GM12878 (cell line): Measurements from ENCODE around the gene EXOC3L4. TPM values are rescaled to one million over a fixed set of nuclear protein-coding genes. Genes with fewer than 3 reads are reported as not detected.

Source experiments
- ATAC-seq: fragments of 200-7000 bp; cut with Tn5 transposase; 3 replicates; pipeline ENCODE4 v1.9.1; 2020; ENCODE audit warnings: mild to moderate bottlenecking, moderate library complexity
- BruUV-seq: library from RNA; stranded (reverse); fragments of 400-500 nt; replicated peaks from 2 replicates; lab custom pipeline; 2021; lab: Mats Ljungman, UMichigan
- CTCF ChIA-PET: fragments of 300-600 bp; sonication (Branson Sonifier 250); formaldehyde crosslinking; extraction: SDS; loops from one replicate; lab custom pipeline; 2021; ENCODE audit warnings: inconsistent platforms; lab: Yijun Ruan, JAX
- POLR2A ChIA-PET: fragments of 350-600 bp; formaldehyde crosslinking; extraction: SDS; loops from one replicate; lab custom pipeline; 2021; ENCODE audit warnings: inconsistent platforms; lab: Charles Lee
- RAD21 ChIA-PET: fragments of 300-600 bp; sonication (Branson Sonifier 250); formaldehyde crosslinking; loops from one replicate; lab custom pipeline; 2023; ENCODE audit warnings: antibody characterized with exemption; ENCODE audit not compliant: unreplicated experiment; lab: Charles Lee
- SMC1A ChIA-PET: fragments of 300-600 bp; sonication (Branson Sonifier 250); formaldehyde crosslinking; loops from one replicate; lab custom pipeline; 2023; ENCODE audit not compliant: unreplicated experiment, uncharacterized antibody; lab: Charles Lee
- DNase-seq: peaks from one replicate; pipeline ENCODE4 v3.0.0-alpha.2; 2011; ENCODE audit warnings: low read depth, low spot score
- FAIRE-seq: peaks from 3 replicates; lab custom pipeline; 2011; peaks lifted over from hg19 to GRCh38; lab: Jason Lieb, UNC
- H2AFZ ChIP-seq: 2 replicates; pipeline ENCODE4 v1.6.0; 2011; ENCODE audit warnings: low read depth, low read length, control low read depth; ENCODE audit not compliant: control insufficient read depth
- H3K27ac ChIP-seq: 2 replicates; pipeline ENCODE4 v1.5.1; 2011; ENCODE audit warnings: control low read depth; ENCODE audit not compliant: control insufficient read depth, insufficient read depth
- H3K27me3 ChIP-seq, 2 experiments: replicated peaks in 1 of 2; 2 replicates each; pipeline versions ENCODE4 v1.6.0 to v1.6.1; 2011; ENCODE audit warnings: low read length in 1 of 2; ENCODE audit not compliant: control insufficient read depth in 2 of 2, insufficient read depth in 2 of 2
- H3K36me3 ChIP-seq, 2 experiments: 2 replicates each; pipeline ENCODE4 v1.5.1; 2011; ENCODE audit warnings: low read length in 1 of 2; ENCODE audit not compliant: control insufficient read depth in 2 of 2, insufficient read depth in 2 of 2
- H3K4me1 ChIP-seq: 2 replicates; pipeline ENCODE4 v1.6.1; 2011; ENCODE audit warnings: mild to moderate bottlenecking, low read length, moderate library complexity, mixed read lengths; ENCODE audit not compliant: control insufficient read depth, insufficient read depth
- H3K4me2 ChIP-seq: 2 replicates; pipeline ENCODE4 v1.6.0; 2011; ENCODE audit warnings: control low read depth; ENCODE audit not compliant: control insufficient read depth, insufficient read depth
- H3K4me3 ChIP-seq: fragments of 200-600 bp; sonication (generic); 2 replicates; pipeline ENCODE4 v1.5.1; 2016
- H3K79me2 ChIP-seq: 2 replicates; pipeline ENCODE4 v1.6.0; 2011; ENCODE audit warnings: low read length; ENCODE audit not compliant: control insufficient read depth, insufficient read depth
- H3K9ac ChIP-seq: 2 replicates; pipeline ENCODE4 v1.8.0; 2011; ENCODE audit warnings: low read length, control low read depth, mixed read lengths; ENCODE audit not compliant: control insufficient read depth, insufficient read depth
- H3K9me3 ChIP-seq: replicated peaks from 3 replicates; pipeline ENCODE4 v1.5.1; 2011; ENCODE audit warnings: mild to moderate bottlenecking, low read length; ENCODE audit not compliant: control insufficient read depth, insufficient read depth
- H4K20me1 ChIP-seq: 2 replicates; pipeline ENCODE4 v1.6.0; 2011; ENCODE audit not compliant: control insufficient read depth, insufficient read depth
- BCL11A ChIP-seq: IDR thresholded peaks from 2 replicates; pipeline ENCODE4 v1.6.1; 2011; ENCODE audit warnings: low read depth, low read length
- BCL3 ChIP-seq: IDR thresholded peaks from 2 replicates; pipeline ENCODE4 v1.6.1; 2011; ENCODE audit warnings: borderline replicate concordance, low read depth, mild to moderate bottlenecking, moderate library complexity, low read length; ENCODE audit not compliant: insufficient read depth, poor library complexity, severe bottlenecking
- CTCF ChIP-seq, 3 experiments: IDR thresholded peaks in 2 of 3; conservative IDR thresholded peaks in 1 of 3; 2 replicates each; pipeline ENCODE4 v1.5.1; 2011; ENCODE audit warnings: low read depth in 3 of 3, low read length in 3 of 3, mild to moderate bottlenecking in 3 of 3, control low read depth in 2 of 3, moderate library complexity in 2 of 3, inconsistent platforms in 1 of 3, mixed read lengths in 1 of 3; ENCODE audit not compliant: control insufficient read depth in 2 of 3, insufficient read depth in 1 of 3; ENCODE audit errors: extremely low read depth in 1 of 3
- EZH2 ChIP-seq: IDR thresholded peaks from 2 replicates; pipeline ENCODE4 v1.6.1; 2012; ENCODE audit warnings: low read depth, mild to moderate bottlenecking, control low read depth, inconsistent platforms, low read length, borderline replicate concordance; ENCODE audit not compliant: control insufficient read depth
- FOXM1 ChIP-seq: IDR thresholded peaks from 2 replicates; pipeline ENCODE4 v1.6.1; 2012; ENCODE audit warnings: low read depth, mild to moderate bottlenecking, inconsistent platforms, low read length, moderate library complexity
- IKZF2 ChIP-seq, 2 experiments: fragments of 450-650 bp; IDR thresholded peaks; 2 replicates each; pipeline ENCODE4 v1.6.1; 2017; ENCODE audit warnings: mild to moderate bottlenecking in 2 of 2, moderate library complexity in 2 of 2
- JUND ChIP-seq: IDR thresholded peaks from 2 replicates; pipeline ENCODE4 v1.6.1; 2012; ENCODE audit warnings: low read depth, mild to moderate bottlenecking, low read length, improper control_type of control experiment, moderate library complexity
- KAT2A ChIP-seq: conservative IDR thresholded peaks from 2 replicates; pipeline ENCODE4 v1.6.1; 2011; ENCODE audit warnings: low read depth, low read length; ENCODE audit not compliant: control insufficient read depth
- LARP7 ChIP-seq: fragments of 450-650 bp; IDR thresholded peaks from 2 replicates; pipeline ENCODE4 v1.6.1; 2017; ENCODE audit warnings: mild to moderate bottlenecking
- PBX3 ChIP-seq: IDR thresholded peaks from 2 replicates; pipeline ENCODE4 v1.6.1; 2011; ENCODE audit warnings: mild to moderate bottlenecking, low read depth, low read length, moderate library complexity; ENCODE audit not compliant: insufficient replicate concordance
- POLR2AphosphoS5 ChIP-seq: IDR thresholded peaks from 2 replicates; pipeline ENCODE4 v1.6.1; 2011; ENCODE audit warnings: mild to moderate bottlenecking, low read length, inconsistent platforms
- POU2F2 ChIP-seq: IDR thresholded peaks from 3 replicates; pipeline ENCODE4 v1.6.1; 2011; ENCODE audit warnings: low read depth, mild to moderate bottlenecking, low read length, borderline replicate concordance
- RFX5 ChIP-seq: IDR thresholded peaks from 2 replicates; pipeline ENCODE4 v1.6.1; 2011; ENCODE audit warnings: low read depth, low read length, improper control_type of control experiment
- SP1 ChIP-seq: IDR thresholded peaks from one replicate; pipeline ENCODE4 v1.6.1; 2011; ENCODE audit warnings: low read depth, low read length
- ZBTB40 ChIP-seq: fragments of 450-650 bp; IDR thresholded peaks from 2 replicates; pipeline ENCODE4 v1.6.1; 2016; ENCODE audit warnings: mild to moderate bottlenecking, moderate library complexity, borderline replicate concordance
- ZNF207 ChIP-seq: fragments of 450-650 bp; IDR thresholded peaks from 2 replicates; pipeline ENCODE4 v1.6.1; 2014; ENCODE audit warnings: antibody characterized with exemption, mild to moderate bottlenecking, borderline replicate concordance
- WGBS: methylation state at CpG from one replicate; pipeline ENCODE4 v1.1.6; 2016; ENCODE audit warnings: low lambda C conversion rate; ENCODE audit not compliant: insufficient replicate concordance, insufficient coverage; ENCODE audit errors: missing lambda C conversion rate; 5-methylcytosine and 5-hydroxymethylcytosine counted together
- in situ Hi-C: fragments of 300-500 bp; cut with MboI; formaldehyde crosslinking; loops from 9 replicates; pipeline ENCODE4 v1.14.3; 2018; ENCODE audit warnings: mixed read lengths
- intact Hi-C: fragments of 100-400 bp; cut with micrococcal nuclease; formaldehyde crosslinking; loops from one replicate; pipeline ENCODE4 v1.14.2; 2022; ENCODE audit not compliant: unreplicated experiment
- polyA plus RNA-seq, 11 experiments: library from polyadenylated mRNA; depleted of rRNA in 4 of 11; unstranded in 6 of 11; stranded (reverse) in 5 of 11; fragments of >200 nt; fragmentation: Nextera tagmentation in 4 of 11; fragmentation: Illumina TruSeq in 1 of 11; extraction: Ambion mirVana in 4 of 11; extraction: Trizol in 1 of 11; gene quantifications; 1 replicate in 1 of 11; 2 replicates in 10 of 11; pipeline versions ENCODE4 v1.2.1 to v1.2.3, GENCODE V29; 2011 to 2016; ENCODE audit warnings: inconsistent platforms in 2 of 11, missing spikeins in 2 of 11, low read depth in 1 of 11
- total RNA-seq, 4 experiments: library from RNA; depleted of rRNA in 3 of 4; stranded (reverse); fragments of >200 nt in 3 of 4; fragmentation: Illumina TruSeq in 1 of 4; extraction: Trizol in 1 of 4; gene quantifications; 2 replicates each; pipeline versions ENCODE4 v1.2.1 to v1.2.3, GENCODE V29; 2013 to 2021

Gene EXOC3L4
- total and polyA plus RNA-seq, 10 of the 15 experiments (the other 5 are each of a cell fraction or from before 2014, with no cell fraction given): not detected

GRCh38 chr14:103070971-103071542, 23.5 kb upstream of the EXOC3L4 start:
- BruUV-seq: no TSS peak
- Histone ChIP-seq H3K79me2 (no peaks in the 10 kb centered on the region), H3K36me3 (no peaks in the 10 kb centered on the region), H3K4me1 (peaks cover 8% of the 10 kb centered on the region), H3K27me3 (no peaks in the 10 kb centered on the region; a peak in 2 of 4 replicates), H3K27ac (no peak overlapping the region), H2AFZ (no peak overlapping the region), H4K20me1 (no peaks in the 10 kb centered on the region), H3K4me2 (no peak overlapping the region), H3K4me3 (no peak overlapping the region), H3K9ac (no peak overlapping the region), H3K9me3 (no peaks in the 10 kb centered on the region)
- ATAC-seq (no peak), FAIRE-seq (no peak), DNase-seq (no peak)
- CTCF ChIA-PET: no interaction called here
- POLR2A ChIA-PET: no interaction called here
- intact Hi-C loops (no loop called here), in situ Hi-C loops (no loop called here)
- SMC1A ChIA-PET: no interaction called here
- RAD21 ChIA-PET: no interaction called here
- 47% methylated on average over 21 of the region's 21 CpGs for WGBS
- no peak for TF ChIP-seq JUND
- TF ChIP-seq KAT2A: no peak
- no peak for TF ChIP-seq PBX3
- TF ChIP-seq FOXM1: no peak
- no peak for TF ChIP-seq SP1
- TF ChIP-seq ZBTB40: no peak
- TF ChIP-seq BCL3: no peak
- no peak for TF ChIP-seq IKZF2 (IDR thresholded peaks at IDR 0.05)
- no peak for TF ChIP-seq POU2F2
- no peak for TF ChIP-seq POLR2AphosphoS5
- no peak for TF ChIP-seq CTCF (IDR thresholded peaks at IDR 0.05 in 2 of 3, conservative IDR thresholded peaks at IDR 0.05 in 1 of 3; ENCODE audit: control insufficient read depth in 2 of 3, extremely low read depth in 1 of 3, insufficient read depth in 1 of 3, low read depth in 3 of 3, low read length in 3 of 3)
- no peak for TF ChIP-seq BCL11A
- no peak for TF ChIP-seq RFX5
- TF ChIP-seq LARP7: no peak
- TF ChIP-seq EZH2: no peak
- TF ChIP-seq ZNF207: no peak
